ENCODE results near the gene STKLD1.

The STKLD1 gene

DNA sequence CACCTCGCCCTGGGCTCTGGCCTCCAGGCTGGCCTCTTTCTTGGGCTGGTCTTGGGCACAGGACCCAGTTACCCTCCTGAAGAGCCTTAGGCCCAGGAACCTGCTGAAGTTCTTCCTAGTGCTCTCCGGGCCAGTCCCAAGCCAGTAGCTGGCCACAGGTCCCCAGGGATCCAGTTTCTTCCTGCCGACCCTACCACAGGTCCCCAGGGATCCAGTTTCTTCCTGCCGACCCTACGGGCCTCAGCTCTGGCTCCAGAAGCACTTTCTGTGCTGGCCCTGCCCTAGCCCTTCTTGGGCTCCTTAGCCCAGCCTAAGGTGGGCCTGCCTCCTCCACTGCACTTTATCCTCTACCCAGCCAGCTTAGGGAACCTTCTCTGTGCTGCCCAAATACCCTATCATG is 65.4 kb downstream of the STKLD1 start:
- no peak for TF ChIP-seq GATA3 (IDR thresholded peaks at IDR 0.05; ENCODE audit: low read depth, low read length)
- no peak for TF ChIP-seq GATA2 (IDR thresholded peaks at IDR 0.05; ENCODE audit: low read depth, low read length)

DNA sequence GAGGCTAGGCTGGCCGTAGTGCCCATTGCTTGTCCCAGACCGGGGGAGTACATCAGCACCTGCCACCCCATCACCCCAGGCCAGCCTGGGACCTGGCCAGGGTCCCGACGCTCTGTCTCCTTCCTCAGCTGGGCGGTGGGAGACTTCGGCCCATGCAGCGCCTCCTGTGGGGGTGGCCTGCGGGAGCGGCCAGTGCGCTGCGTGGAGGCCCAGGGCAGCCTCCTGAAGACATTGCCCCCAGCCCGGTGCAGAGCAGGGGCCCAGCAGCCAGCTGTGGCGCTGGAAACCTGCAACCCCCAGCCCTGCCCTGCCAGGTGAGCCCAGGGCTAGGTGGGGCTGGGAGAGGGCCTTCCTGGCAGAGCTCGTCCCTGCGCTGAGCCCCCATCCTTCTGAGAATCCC is 67.1 kb downstream of the STKLD1 start:
- TF ChIP-seq GATA2 (IDR thresholded peaks at IDR 0.05; ENCODE audit: low read depth, low read length) (no peak), GATA3 (IDR thresholded peaks at IDR 0.05; ENCODE audit: low read depth, low read length) (no peak)

GRCh38 chr9:133443982-133444381 is 67.8 kb downstream of the STKLD1 start:
- no peak for TF ChIP-seq GATA3 (IDR thresholded peaks at IDR 0.05; ENCODE audit: low read depth, low read length)
- TF ChIP-seq GATA2 (IDR thresholded peaks at IDR 0.05; ENCODE audit: low read depth, low read length), result no peak

- no peak for TF ChIP-seq GATA2 (IDR thresholded peaks at IDR 0.05; ENCODE audit: low read depth, low read length)
- no peak for TF ChIP-seq GATA3 (IDR thresholded peaks at IDR 0.05; ENCODE audit: low read depth, low read length)
Measured at GRCh38 chr9:133445293-133445969, 69.3 kb downstream of the STKLD1 start.

DNA sequence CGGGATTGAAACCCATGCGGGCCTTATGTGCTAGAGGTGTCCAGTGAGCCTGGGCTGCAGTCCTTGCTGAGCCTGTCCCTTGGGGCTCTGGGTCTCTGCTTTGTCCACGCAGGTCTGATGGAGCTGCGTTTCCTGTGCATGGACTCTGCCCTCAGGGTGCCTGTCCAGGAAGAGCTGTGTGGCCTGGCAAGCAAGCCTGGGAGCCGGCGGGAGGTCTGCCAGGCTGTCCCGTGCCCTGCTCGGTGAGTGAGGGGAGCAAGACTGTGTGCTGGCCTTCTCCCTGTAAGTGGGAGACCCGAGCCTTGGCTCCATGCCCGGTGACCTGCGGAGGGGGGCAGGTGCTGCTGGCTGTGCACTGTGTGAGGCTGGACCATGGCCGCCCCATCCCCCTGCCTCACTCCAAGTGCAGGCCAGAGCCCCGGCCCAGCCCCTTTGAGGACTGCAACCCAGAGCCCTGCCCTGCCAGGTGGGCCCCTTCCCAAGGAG is 72.4 kb downstream of the STKLD1 start:
- TF ChIP-seq GATA2 (IDR thresholded peaks at IDR 0.05; ENCODE audit: low read depth, low read length), result 0 out of 2 replicates have a peak, but pooled peaks have one; percentile 21
- TF ChIP-seq GATA3 (IDR thresholded peaks at IDR 0.05; ENCODE audit: low read depth, low read length), result no peak

GRCh38 chr9:133449760-133450159 is 73.6 kb downstream of the STKLD1 start:
- TF ChIP-seq GATA2 (IDR thresholded peaks at IDR 0.05; ENCODE audit: low read depth, low read length), result no peak
- TF ChIP-seq GATA3 (IDR thresholded peaks at IDR 0.05; ENCODE audit: low read depth, low read length), result no peak

GRCh38 chr9:133452562-133452961 is 76.4 kb downstream of the STKLD1 start:
- TF ChIP-seq GATA2 (IDR thresholded peaks at IDR 0.05; ENCODE audit: low read depth, low read length), result no peak

GRCh38 chr9:133453651-133454050 is 77.5 kb downstream of the STKLD1 start:
- no peak for TF ChIP-seq GATA3 (IDR thresholded peaks at IDR 0.05; ENCODE audit: low read depth, low read length)
- TF ChIP-seq GATA2 (IDR thresholded peaks at IDR 0.05; ENCODE audit: low read depth, low read length), result no peak

GRCh38 chr9:133454325-133454724 is 78.2 kb downstream of the STKLD1 start:
- TF ChIP-seq GATA3 (IDR thresholded peaks at IDR 0.05; ENCODE audit: low read depth, low read length), result no peak

GRCh38 chr9:133454943-133455673 is 78.9 kb downstream of the STKLD1 start:
- no peak for TF ChIP-seq GATA2 (IDR thresholded peaks at IDR 0.05; ENCODE audit: low read depth, low read length)
- no peak for TF ChIP-seq GATA3 (IDR thresholded peaks at IDR 0.05; ENCODE audit: low read depth, low read length)

Data from SH-SY5Y (cell line).